Nephron (organoid): Measurements from ENCODE around the gene GPM6B.
A peak's percentile ranks its signal among the peaks of the same experiment; 100 is the strongest.

ENCODE experiments used
- H3K27ac Mint-ChIP-seq, 3 experiments: 2 replicates each; pipeline ENCODE4 v1.8.0; 2020; ENCODE audit warnings: mixed read lengths in 3 of 3, mild to moderate bottlenecking in 2 of 3, moderate library complexity in 1 of 3
- H3K27me3 Mint-ChIP-seq: 2 replicates; pipeline ENCODE4 v1.8.0; 2021; ENCODE audit warnings: low read depth, mild to moderate bottlenecking, moderate library complexity, mixed read lengths
- H3K36me3 Mint-ChIP-seq: 2 replicates; pipeline ENCODE4 v1.8.0; 2020; ENCODE audit warnings: low read depth, mixed read lengths
- H3K4me1 Mint-ChIP-seq: 2 replicates; pipeline ENCODE4 v1.8.0; 2020; ENCODE audit warnings: mixed read lengths
- H3K4me3 Mint-ChIP-seq, 3 experiments: 2 replicates each; pipeline ENCODE4 v1.8.0; 2020; ENCODE audit warnings: mild to moderate bottlenecking in 3 of 3, mixed read lengths in 3 of 3, moderate library complexity in 2 of 3
- H3K9me3 Mint-ChIP-seq: 2 replicates; pipeline ENCODE4 v1.8.0; 2020; ENCODE audit warnings: mixed read lengths
- CTCF ChIP-seq, 3 experiments: fragments of 200-600 bp; sonication (generic); IDR thresholded peaks; one replicate each; pipeline ENCODE4 v1.5.0; 2021; ENCODE audit warnings: antibody characterized with exemption in 3 of 3; ENCODE audit not compliant: unreplicated experiment in 3 of 3

Gene GPM6B

GRCh38 chrX:13790206-13791131 is 26.4 kb downstream of the GPM6B start:
- no peaks in the 10 kb centered on the region for H3K36me3 Mint-ChIP-seq
- H3K4me3 Mint-ChIP-seq = no peak overlapping the region
- H3K27me3 Mint-ChIP-seq = no peaks in the 10 kb centered on the region
- H3K4me1 Mint-ChIP-seq = peaks cover 25% of the 10 kb centered on the region
- H3K27ac Mint-ChIP-seq = peak overlapping the region in 2 of 3 experiments; percentile 50 to 51
- TF ChIP-seq CTCF (IDR thresholded peaks at IDR 0.05; ENCODE audit: unreplicated experiment in 3 of 3) = no peak
- peaks cover 2% of the 10 kb centered on the region for H3K9me3 Mint-ChIP-seq

GRCh38 chrX:13786048-13786447 is 30.8 kb downstream of the GPM6B start:
- Mint-ChIP-seq H3K4me1 (no peaks in the 10 kb centered on the region), H3K36me3 (peaks cover 13% of the 10 kb centered on the region), H3K27ac (no peak overlapping the region), H3K4me3 (no peak overlapping the region), H3K9me3 (peaks cover 2% of the 10 kb centered on the region), H3K27me3 (no peaks in the 10 kb centered on the region)
- no peak for TF ChIP-seq CTCF (IDR thresholded peaks at IDR 0.05; ENCODE audit: unreplicated experiment in 3 of 3)

- H3K36me3 Mint-ChIP-seq = peaks cover 29% of the 10 kb centered on the region
- peaks cover 5% of the 10 kb centered on the region for H3K4me1 Mint-ChIP-seq
- H3K27ac Mint-ChIP-seq = peak overlapping the region in 1 of 3 experiments; percentile 20
- no peak overlapping the region for H3K4me3 Mint-ChIP-seq
- no peaks in the 10 kb centered on the region for H3K27me3 Mint-ChIP-seq
- no peak for TF ChIP-seq CTCF (IDR thresholded peaks at IDR 0.05; ENCODE audit: unreplicated experiment in 3 of 3)
- H3K9me3 Mint-ChIP-seq = no peaks in the 10 kb centered on the region
Observed at GRCh38 chrX:13780868-13781427, 35.9 kb downstream of the GPM6B start.

GRCh38 chrX:13778916-13779315 is 38.0 kb downstream of the GPM6B start:
- H3K4me1 Mint-ChIP-seq = peaks cover 5% of the 10 kb centered on the region
- no peak for TF ChIP-seq CTCF (IDR thresholded peaks at IDR 0.05; ENCODE audit: unreplicated experiment in 3 of 3)
- no peak overlapping the region for H3K4me3 Mint-ChIP-seq
- H3K27me3 Mint-ChIP-seq = no peaks in the 10 kb centered on the region
- H3K36me3 Mint-ChIP-seq = peaks cover 43% of the 10 kb centered on the region
- H3K9me3 Mint-ChIP-seq = no peaks in the 10 kb centered on the region
- H3K27ac Mint-ChIP-seq = peak overlapping the region in 1 of 3 experiments; percentile 3

- no peak for TF ChIP-seq CTCF (IDR thresholded peaks at IDR 0.05; ENCODE audit: unreplicated experiment in 3 of 3)
- Mint-ChIP-seq H3K4me3 (no peak overlapping the region), H3K27ac (no peak overlapping the region), H3K27me3 (no peaks in the 10 kb centered on the region), H3K36me3 (peaks cover 48% of the 10 kb centered on the region), H3K9me3 (no peaks in the 10 kb centered on the region), H3K4me1 (peaks cover 5% of the 10 kb centered on the region)
Observed at GRCh38 chrX:13776387-13776786, 40.5 kb downstream of the GPM6B start.
